HCT116 (cell line): ENCODE measurements around the gene TM7SF3. TPM values are rescaled to one million over a fixed set of nuclear protein-coding genes. Genes with fewer than 3 reads are reported as not detected.

Experiments used
- ATAC-seq: fragments of 200-7000 bp; cut with Tn5 transposase; 2 replicates; pipeline ENCODE4 v1.9.1; 2020; ENCODE audit warnings: mild to moderate bottlenecking, moderate library complexity
- BruUV-seq: library from RNA; stranded (reverse); fragments of 400-500 nt; replicated peaks from 2 replicates; lab custom pipeline; 2021; lab: Mats Ljungman, UMichigan
- CTCF ChIA-PET: fragments of 300-600 bp; sonication (Branson Sonifier 250); formaldehyde crosslinking; loops from one replicate; lab custom pipeline; 2021; ENCODE audit warnings: antibody characterized with exemption; lab: Charles Lee
- POLR2A ChIA-PET: fragments of 300-600, 350-600 bp; sonication (Branson Sonifier 250); formaldehyde crosslinking; loops from one replicate; lab custom pipeline; 2021; ENCODE audit warnings: antibody characterized with exemption; lab: Charles Lee
- RAD21 ChIA-PET, 2 experiments: fragments of 300-600 bp; sonication (Branson Sonifier 250); formaldehyde crosslinking; loops; one replicate each; lab custom pipeline; 2023; ENCODE audit warnings: low total read pairs in 2 of 2; ENCODE audit not compliant: uncharacterized antibody in 2 of 2, unreplicated experiment in 2 of 2, low non-redundant PET in 1 of 2; lab: Charles Lee
- DNase-seq: peaks from one replicate; pipeline ENCODE4 v3.0.0-alpha.2; 2010; ENCODE audit warnings: low read depth, low spot score
- H2AFZ ChIP-seq: fragments of 200-600 bp; shearing (Covaris generic), sonication (generic); 2 replicates; pipeline ENCODE4 v1.6.1; 2017; ENCODE audit warnings: low read depth, mixed run types, mixed read lengths, antibody characterized with exemption, low read length; ENCODE audit not compliant: poor library complexity, severe bottlenecking
- H3K27ac ChIP-seq: 2 replicates; pipeline ENCODE4 v1.5.1; 2012; ENCODE audit warnings: low read depth, low read length
- H3K27me3 ChIP-seq: fragments of 200-600 bp; sonication (generic); 2 replicates; pipeline ENCODE4 v1.6.1; 2016; ENCODE audit warnings: mixed run types, low read length, mixed read lengths; ENCODE audit not compliant: insufficient read depth
- H3K36me3 ChIP-seq, 2 experiments: fragments of 200-500 bp in 1 of 2; fragments of 200-600 bp in 1 of 2; sonication (Bioruptor generic) in 1 of 2; sonication (generic) in 1 of 2; 2 replicates each; pipeline versions ENCODE4 v1.5.1 to v1.6.1; 2014 to 2016; ENCODE audit warnings: low read length in 2 of 2, inconsistent platforms in 1 of 2, mixed read lengths in 1 of 2, mixed run types in 1 of 2; ENCODE audit not compliant: insufficient read depth in 2 of 2, control insufficient read depth in 1 of 2
- H3K4me1 ChIP-seq, 2 experiments: fragments of 200-600 bp in 1 of 2; sonication (generic) in 1 of 2; 2 replicates each; pipeline versions ENCODE4 v1.5.1 to v1.6.1; 2012 to 2017; ENCODE audit warnings: low read length in 2 of 2, inconsistent platforms in 1 of 2, mild to moderate bottlenecking in 1 of 2, mixed read lengths in 1 of 2, mixed run types in 1 of 2, moderate library complexity in 1 of 2; ENCODE audit not compliant: insufficient read depth in 2 of 2, control insufficient read depth in 1 of 2
- H3K4me2 ChIP-seq: fragments of 200-600 bp; sonication (generic); 2 replicates; pipeline ENCODE4 v1.6.1; 2017; ENCODE audit warnings: mixed run types, low read length, mixed read lengths
- H3K4me3 ChIP-seq, 2 experiments: fragments of 200-600 bp in 1 of 2; sonication (generic) in 1 of 2; replicated peaks in 1 of 2; 2 replicates each; pipeline ENCODE4 v1.5.1; 2011 to 2016; ENCODE audit warnings: low read length in 2 of 2, control low read depth in 1 of 2, low read depth in 1 of 2, mild to moderate bottlenecking in 1 of 2, mixed read lengths in 1 of 2, mixed run types in 1 of 2
- H3K79me2 ChIP-seq: fragments of 200-600 bp; sonication (generic); 2 replicates; pipeline ENCODE4 v1.6.1; 2017; ENCODE audit warnings: mild to moderate bottlenecking, mixed run types, low read length, moderate library complexity, mixed read lengths; ENCODE audit not compliant: insufficient read depth
- H3K9ac ChIP-seq: fragments of 200-600 bp; sonication (generic); 2 replicates; pipeline ENCODE4 v1.6.1; 2016; ENCODE audit warnings: low read length, mixed read lengths
- H3K9me2 ChIP-seq: fragments of 200-600 bp; sonication (generic), shearing (Covaris generic); 2 replicates; pipeline ENCODE4 v1.6.1; 2017; ENCODE audit warnings: mixed run types, mild to moderate bottlenecking, moderate library complexity; ENCODE audit not compliant: insufficient read depth
- H3K9me3 ChIP-seq, 2 experiments: fragments of 200-500 bp in 1 of 2; fragments of 200-600 bp in 1 of 2; sonication (Bioruptor generic) in 1 of 2; sonication (generic) in 1 of 2; 2 replicates each; pipeline ENCODE4 v1.6.1; 2014 to 2017; ENCODE audit warnings: low read length in 2 of 2, mixed read lengths in 2 of 2, inconsistent platforms in 1 of 2, low read depth in 1 of 2, mild to moderate bottlenecking in 1 of 2, mixed run types in 1 of 2, moderate library complexity in 1 of 2; ENCODE audit not compliant: control insufficient read depth in 1 of 2, insufficient read depth in 1 of 2
- H4K20me1 ChIP-seq: fragments of 200-600 bp; sonication (generic), shearing (Covaris generic); 2 replicates; pipeline ENCODE4 v1.6.1; 2017; ENCODE audit warnings: mixed run types, mild to moderate bottlenecking, moderate library complexity; ENCODE audit not compliant: insufficient read depth
- CBX3 ChIP-seq: IDR thresholded peaks from 2 replicates; pipeline ENCODE4 v1.6.1; 2012; ENCODE audit warnings: low read depth
- CEBPB ChIP-seq: IDR thresholded peaks from 2 replicates; pipeline ENCODE4 v1.6.1; 2012; ENCODE audit warnings: low read depth
- EGR1 ChIP-seq: IDR thresholded peaks from 2 replicates; pipeline ENCODE4 v1.6.1; 2012; ENCODE audit warnings: low read depth
- EZH2 ChIP-seq: fragments of 200-600 bp; sonication (generic); IDR thresholded peaks from 2 replicates; pipeline ENCODE4 v1.6.1; 2017; ENCODE audit warnings: antibody characterized with exemption, mixed run types
- FOSL1 ChIP-seq: IDR thresholded peaks from 2 replicates; pipeline ENCODE4 v1.6.1; 2012; ENCODE audit warnings: low read depth
- YY1 ChIP-seq: IDR thresholded peaks from 2 replicates; pipeline ENCODE4 v1.6.1; 2011; ENCODE audit warnings: low read length, low read depth, moderate library complexity, mild to moderate bottlenecking; ENCODE audit not compliant: insufficient replicate concordance; ENCODE audit errors: extremely low read depth
- ZNF274 ChIP-seq: fragments of 200-500 bp; sonication (Bioruptor generic); IDR thresholded peaks from 2 replicates; pipeline ENCODE4 v1.6.1; 2014; ENCODE audit warnings: mild to moderate bottlenecking, low read depth, low read length, inconsistent platforms
- intact Hi-C: fragments of 100-400 bp; cut with micrococcal nuclease; formaldehyde crosslinking; loops from 2 replicates; pipeline ENCODE4 v1.10.0; 2022
- total RNA-seq: library from RNA; stranded (reverse); gene quantifications from one replicate; pipeline ENCODE4 v1.2.1, GENCODE V29; 2021; ENCODE audit not compliant: unreplicated experiment
- TF ChIP-seq, protein P1 (sequence below): IDR thresholded peaks from 2 replicates; pipeline ENCODE4 v1.6.1; 2012
- TF ChIP-seq, protein P2 (sequence below): IDR thresholded peaks from 2 replicates; pipeline ENCODE4 v1.6.1; 2012
- TF ChIP-seq, protein P3 (sequence below): IDR thresholded peaks from 2 replicates; pipeline ENCODE4 v1.6.1; 2012; ENCODE audit warnings: low read depth

TM7SF3 gene
- total RNA-seq, 1 experiment from 2014 or later = 46.5 TPM

DNA sequence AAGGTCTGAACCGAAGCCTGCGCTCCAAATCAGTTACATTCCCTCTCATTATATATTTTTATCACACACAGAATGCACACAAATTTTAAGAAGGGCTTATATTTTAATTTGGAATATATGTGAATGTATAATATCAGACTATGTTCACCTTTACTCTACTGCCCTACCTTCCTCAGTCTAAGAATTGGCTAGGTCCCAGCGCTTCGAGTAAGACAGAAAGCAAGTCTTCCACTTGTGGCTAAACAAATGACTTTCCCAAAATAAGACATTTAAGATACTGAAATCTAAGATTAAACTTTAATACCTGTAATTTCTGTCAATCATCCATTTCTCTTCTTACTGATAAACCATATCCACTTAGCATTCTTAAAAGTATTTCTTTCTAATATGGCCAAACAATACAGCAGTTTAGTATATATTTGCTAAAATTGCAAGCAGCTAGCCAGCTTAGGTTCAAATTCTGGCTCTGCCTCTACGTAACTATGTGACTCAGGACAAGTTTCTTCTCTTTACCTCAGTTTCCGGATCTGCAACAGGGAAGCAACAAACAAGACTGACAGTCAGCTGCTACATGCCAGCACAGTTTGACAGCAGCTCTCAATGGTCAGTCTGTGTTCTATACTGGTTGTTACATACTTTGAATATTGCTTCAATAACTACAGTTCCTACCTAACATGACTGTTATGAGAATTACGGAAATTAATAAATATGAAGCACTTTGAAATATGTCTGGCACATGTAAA, 78.4 kb downstream of the TM7SF3 start:
- H3K9ac ChIP-seq = no peak overlapping the region

DNA sequence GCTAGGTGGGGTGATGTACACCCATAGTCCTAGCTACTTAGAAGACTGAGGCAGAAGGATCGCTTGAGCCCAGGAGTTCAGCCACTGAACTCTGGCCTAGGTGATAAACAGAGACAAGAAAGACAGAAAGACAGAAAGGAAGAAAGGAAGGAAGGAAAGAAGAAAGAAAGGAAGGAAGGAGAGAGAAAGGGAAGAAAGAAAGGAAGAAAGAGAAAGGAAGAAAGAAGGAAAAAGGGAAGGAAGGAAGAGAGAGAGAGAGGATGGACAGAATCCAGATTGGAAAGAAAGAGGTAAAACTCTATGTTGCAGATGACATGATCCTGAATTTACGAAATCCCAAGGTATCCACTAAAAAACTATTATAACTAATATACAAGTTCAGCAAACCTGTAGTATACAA, 84.6 kb downstream of the TM7SF3 start:
- no peaks in the 10 kb centered on the region; a peak in 1 of 4 replicates for H3K9me3 ChIP-seq
- ATAC-seq (no peak), DNase-seq (no peak)
- no peak overlapping the region for H3K9ac ChIP-seq
- no peak overlapping the region for H3K4me2 ChIP-seq
- no TSS peak for BruUV-seq
- ChIA-PET POLR2A (no interaction called here), CTCF (no interaction called here), RAD21 (no interaction called here)
- H3K4me1 ChIP-seq = no peaks in the 10 kb centered on the region
- peaks cover 52% of the 10 kb centered on the region for H3K79me2 ChIP-seq
- peaks cover 21 to 45% of the 10 kb centered on the region in 2 experiments for H3K36me3 ChIP-seq
- H3K9me2 ChIP-seq = no peaks in the 10 kb centered on the region
- H2AFZ ChIP-seq = no peak overlapping the region
- no peak overlapping the region for H3K4me3 ChIP-seq
- intact Hi-C loops = no loop called here
- TF ChIP-seq YY1 (no peak), CEBPB (no peak), EGR1 (no peak), EZH2 (no peak)
- TF ChIP-seq, protein P1, sequence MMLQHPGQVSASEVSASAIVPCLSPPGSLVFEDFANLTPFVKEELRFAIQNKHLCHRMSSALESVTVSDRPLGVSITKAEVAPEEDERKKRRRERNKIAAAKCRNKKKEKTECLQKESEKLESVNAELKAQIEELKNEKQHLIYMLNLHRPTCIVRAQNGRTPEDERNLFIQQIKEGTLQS = no peak
- TF ChIP-seq, protein P2, sequence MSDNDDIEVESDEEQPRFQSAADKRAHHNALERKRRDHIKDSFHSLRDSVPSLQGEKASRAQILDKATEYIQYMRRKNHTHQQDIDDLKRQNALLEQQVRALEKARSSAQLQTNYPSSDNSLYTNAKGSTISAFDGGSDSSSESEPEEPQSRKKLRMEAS = no peak
- TF ChIP-seq, protein P3, sequence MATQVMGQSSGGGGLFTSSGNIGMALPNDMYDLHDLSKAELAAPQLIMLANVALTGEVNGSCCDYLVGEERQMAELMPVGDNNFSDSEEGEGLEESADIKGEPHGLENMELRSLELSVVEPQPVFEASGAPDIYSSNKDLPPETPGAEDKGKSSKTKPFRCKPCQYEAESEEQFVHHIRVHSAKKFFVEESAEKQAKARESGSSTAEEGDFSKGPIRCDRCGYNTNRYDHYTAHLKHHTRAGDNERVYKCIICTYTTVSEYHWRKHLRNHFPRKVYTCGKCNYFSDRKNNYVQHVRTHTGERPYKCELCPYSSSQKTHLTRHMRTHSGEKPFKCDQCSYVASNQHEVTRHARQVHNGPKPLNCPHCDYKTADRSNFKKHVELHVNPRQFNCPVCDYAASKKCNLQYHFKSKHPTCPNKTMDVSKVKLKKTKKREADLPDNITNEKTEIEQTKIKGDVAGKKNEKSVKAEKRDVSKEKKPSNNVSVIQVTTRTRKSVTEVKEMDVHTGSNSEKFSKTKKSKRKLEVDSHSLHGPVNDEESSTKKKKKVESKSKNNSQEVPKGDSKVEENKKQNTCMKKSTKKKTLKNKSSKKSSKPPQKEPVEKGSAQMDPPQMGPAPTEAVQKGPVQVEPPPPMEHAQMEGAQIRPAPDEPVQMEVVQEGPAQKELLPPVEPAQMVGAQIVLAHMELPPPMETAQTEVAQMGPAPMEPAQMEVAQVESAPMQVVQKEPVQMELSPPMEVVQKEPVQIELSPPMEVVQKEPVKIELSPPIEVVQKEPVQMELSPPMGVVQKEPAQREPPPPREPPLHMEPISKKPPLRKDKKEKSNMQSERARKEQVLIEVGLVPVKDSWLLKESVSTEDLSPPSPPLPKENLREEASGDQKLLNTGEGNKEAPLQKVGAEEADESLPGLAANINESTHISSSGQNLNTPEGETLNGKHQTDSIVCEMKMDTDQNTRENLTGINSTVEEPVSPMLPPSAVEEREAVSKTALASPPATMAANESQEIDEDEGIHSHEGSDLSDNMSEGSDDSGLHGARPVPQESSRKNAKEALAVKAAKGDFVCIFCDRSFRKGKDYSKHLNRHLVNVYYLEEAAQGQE = no peak
- no peak overlapping the region for H3K27ac ChIP-seq
- H4K20me1 ChIP-seq = no peaks in the 10 kb centered on the region; the same call in 1 of the 2 replicates
- no peaks in the 10 kb centered on the region for H3K27me3 ChIP-seq

More for the DNA sequence above, 78.4 kb downstream of the TM7SF3 start:
- CTCF ChIA-PET = no interaction called here
- peaks cover 9 to 10% of the 10 kb centered on the region in 2 experiments for H3K36me3 ChIP-seq
- intact Hi-C loops = loop anchor here (5.0 kb wide), 1 partner anchor 76 kb away; the partner anchor contains the start of gene TM7SF3
- no peaks in the 10 kb centered on the region for H3K27me3 ChIP-seq
- no TSS peak for BruUV-seq
- TF ChIP-seq FOSL1 (no peak), ZNF274 (no peak), CBX3 (no peak)
- no peak overlapping the region for H3K4me3 ChIP-seq
- DNase-seq = no peak
- POLR2A ChIA-PET = no interaction called here
- ATAC-seq = no peak
- peaks cover 3 to 20% of the 10 kb centered on the region in 2 experiments; a peak in 3 of 4 replicates for H3K4me1 ChIP-seq
- RAD21 ChIA-PET = no interaction called here
- no peaks in the 10 kb centered on the region; the same call in 1 of the 2 replicates for H4K20me1 ChIP-seq
- no peak overlapping the region for H3K27ac ChIP-seq
- H2AFZ ChIP-seq = no peak overlapping the region
- peaks cover 85% of the 10 kb centered on the region for H3K79me2 ChIP-seq
- H3K9me3 ChIP-seq = no peaks in the 10 kb centered on the region
- H3K9me2 ChIP-seq = no peaks in the 10 kb centered on the region
- H3K4me2 ChIP-seq = peak overlapping the region; percentile 85; the same call in 1 of the 2 replicates
